ENCODE measurements around the gene MYCBP.

Gene MYCBP

DNA sequence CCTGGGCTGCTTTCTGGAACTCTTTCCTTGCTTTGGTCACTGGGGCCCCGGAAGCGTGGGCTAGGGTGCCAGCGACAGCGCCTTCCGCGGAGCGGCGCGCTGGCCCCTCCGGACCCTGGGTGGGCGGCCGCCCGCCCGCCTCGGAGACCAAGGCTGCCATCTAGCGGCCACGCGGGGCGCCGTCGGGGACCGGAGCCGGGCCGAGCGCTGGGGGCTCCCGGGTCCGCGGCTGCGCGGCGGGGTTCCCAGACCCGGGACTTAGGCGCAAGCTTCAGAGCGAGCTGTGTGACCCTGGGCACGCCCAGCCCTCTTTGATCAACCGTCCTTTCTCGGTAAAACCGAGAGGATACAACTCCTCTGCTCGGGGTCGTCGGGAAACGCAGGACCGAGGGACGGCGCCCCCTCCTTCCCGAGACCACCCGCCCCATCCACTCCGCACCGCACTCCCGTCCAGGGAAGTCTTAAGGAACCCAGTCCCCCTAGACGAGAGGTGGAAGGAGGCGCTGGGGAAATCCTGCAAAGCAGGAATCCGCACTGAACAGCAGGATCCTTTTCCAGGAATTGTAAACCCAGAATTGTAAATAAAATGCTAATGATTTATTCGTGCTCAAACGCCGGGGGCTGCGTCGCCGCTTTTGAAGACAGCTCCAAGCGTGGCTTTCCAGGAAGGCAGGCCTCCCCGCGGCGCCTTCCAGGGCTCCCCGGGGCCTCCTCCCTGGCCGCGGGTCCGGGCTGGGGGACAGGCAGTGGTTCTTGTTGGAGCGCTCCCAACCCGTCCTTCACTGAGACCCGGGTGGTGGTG lies 54.8 kb downstream of the MYCBP start:
- DNase-seq (ENCODE audit: low read depth) = no peak
- TF ChIP-seq, protein P1, sequence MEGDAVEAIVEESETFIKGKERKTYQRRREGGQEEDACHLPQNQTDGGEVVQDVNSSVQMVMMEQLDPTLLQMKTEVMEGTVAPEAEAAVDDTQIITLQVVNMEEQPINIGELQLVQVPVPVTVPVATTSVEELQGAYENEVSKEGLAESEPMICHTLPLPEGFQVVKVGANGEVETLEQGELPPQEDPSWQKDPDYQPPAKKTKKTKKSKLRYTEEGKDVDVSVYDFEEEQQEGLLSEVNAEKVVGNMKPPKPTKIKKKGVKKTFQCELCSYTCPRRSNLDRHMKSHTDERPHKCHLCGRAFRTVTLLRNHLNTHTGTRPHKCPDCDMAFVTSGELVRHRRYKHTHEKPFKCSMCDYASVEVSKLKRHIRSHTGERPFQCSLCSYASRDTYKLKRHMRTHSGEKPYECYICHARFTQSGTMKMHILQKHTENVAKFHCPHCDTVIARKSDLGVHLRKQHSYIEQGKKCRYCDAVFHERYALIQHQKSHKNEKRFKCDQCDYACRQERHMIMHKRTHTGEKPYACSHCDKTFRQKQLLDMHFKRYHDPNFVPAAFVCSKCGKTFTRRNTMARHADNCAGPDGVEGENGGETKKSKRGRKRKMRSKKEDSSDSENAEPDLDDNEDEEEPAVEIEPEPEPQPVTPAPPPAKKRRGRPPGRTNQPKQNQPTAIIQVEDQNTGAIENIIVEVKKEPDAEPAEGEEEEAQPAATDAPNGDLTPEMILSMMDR (conservative IDR thresholded peaks at IDR 0.05; ENCODE audit: control insufficient read depth, insufficient read depth, low read depth, low read length) = no peak
- no peak overlapping the region for H3K4me3 ChIP-seq (ENCODE audit: control insufficient read depth, low read depth, low read length)

DNA sequence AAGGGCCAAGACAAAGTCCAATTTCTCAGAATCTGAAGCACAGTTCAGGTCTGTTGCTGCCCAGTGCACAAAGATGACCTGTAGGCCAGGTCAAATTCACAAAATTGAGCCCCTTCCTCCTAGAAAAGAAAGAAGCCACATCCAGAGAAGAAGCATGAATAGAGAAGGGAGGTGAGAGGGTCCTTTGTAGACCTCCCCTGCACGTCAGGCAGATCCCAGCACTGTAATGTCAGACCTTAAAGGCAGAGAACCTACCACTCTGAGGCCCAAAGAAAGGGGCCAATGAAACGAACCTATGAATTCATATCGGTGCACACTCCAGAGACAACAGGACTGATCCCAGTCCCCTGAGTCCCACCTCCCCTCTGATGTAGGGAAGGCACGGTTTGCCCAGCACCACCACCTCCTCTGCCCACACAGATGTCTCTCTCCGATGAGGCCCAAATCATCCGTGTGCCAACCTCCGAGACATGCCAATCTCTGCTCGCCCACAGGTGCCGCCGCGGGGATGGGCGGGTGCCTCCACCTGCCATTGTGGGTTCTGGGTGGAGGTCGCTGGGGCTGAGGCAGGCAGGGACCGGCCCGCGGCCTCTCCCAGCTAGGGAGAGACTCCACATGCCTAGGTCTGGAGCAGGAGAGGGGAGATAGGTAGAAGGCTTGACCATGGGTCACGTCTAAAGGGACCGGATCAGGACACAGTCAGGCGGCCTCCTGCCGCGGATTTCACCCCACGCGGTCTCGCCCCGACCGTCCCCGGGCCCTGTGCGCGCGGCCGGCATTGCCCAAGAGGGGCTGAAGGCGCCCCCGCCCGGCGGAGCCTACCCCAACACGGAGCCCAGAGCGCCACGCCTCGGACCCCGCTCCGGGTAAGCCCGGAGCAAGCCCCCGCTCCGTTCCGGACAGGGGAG lies 55.6 kb downstream of the MYCBP start:
- H3K4me3 ChIP-seq (ENCODE audit: control insufficient read depth, low read depth, low read length) = no peak overlapping the region
- DNase-seq (ENCODE audit: low read depth) = no peak
- TF ChIP-seq, protein P1 (conservative IDR thresholded peaks at IDR 0.05; ENCODE audit: control insufficient read depth, insufficient read depth, low read depth, low read length) = no peak

DNA sequence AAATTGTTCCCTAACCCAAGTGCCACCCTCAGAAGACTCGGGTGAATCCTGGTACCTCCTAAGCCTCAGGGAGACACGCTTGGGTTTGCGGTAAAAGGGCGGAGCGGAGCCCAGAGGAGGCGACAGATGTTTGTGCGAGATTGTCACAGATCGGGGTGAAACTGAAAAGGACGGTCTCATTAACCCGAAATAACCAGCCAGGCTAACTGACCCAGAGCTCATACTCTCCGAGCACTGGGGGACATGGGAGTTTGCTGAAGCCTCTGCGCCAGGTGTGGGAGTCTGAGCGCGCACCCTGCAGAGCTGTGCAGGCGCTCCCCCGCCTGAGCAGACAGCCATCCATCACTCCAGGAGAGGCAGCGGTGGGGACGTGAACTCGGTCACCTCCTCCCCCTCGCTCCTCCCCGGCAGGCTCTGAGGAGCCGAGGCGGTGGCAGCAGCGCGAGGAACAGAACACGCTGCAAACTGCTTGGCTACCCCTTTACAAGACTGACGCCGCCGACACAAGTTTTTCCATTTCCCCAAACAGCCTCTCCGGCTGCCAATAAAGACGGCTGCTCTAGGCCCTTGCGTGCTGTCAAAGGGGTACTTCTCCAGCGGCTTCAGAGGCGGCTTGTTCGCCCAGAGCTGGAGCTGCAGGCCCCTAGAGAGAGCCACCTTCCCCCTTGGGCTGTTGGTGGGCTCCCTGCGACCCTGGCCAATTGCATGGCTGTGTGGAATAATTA lies 57.1 kb downstream of the MYCBP start:
- TF ChIP-seq, protein P1 (conservative IDR thresholded peaks at IDR 0.05; ENCODE audit: control insufficient read depth, insufficient read depth, low read depth, low read length) = no peak
- DNase-seq (ENCODE audit: low read depth) = no peak
- H3K4me3 ChIP-seq (ENCODE audit: control insufficient read depth, low read depth, low read length) = no peak overlapping the region

DNA sequence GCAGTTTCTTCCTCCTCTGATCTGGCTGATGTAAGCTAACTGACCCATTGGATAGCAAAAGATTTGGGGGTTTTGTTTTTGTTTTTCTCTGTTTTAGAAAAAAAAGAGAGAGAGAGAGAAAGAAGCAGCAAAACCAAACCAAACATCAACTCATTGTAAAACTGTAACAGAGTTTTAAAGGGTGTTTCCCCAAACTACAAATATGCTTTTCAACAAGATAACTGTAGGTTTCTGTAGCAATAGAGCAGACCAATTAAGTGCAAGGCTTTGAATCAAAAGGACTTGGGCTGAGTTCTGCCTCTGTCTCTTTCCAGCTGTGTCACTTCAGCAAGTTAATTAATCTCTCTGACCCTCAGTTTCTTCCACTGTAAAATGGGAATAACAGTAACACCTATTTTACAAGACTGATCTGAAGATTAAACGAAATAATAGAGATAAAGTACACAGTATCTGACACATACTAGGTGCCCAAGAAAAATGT lies 58.1 kb downstream of the MYCBP start:
- DNase-seq (ENCODE audit: low read depth) = no peak
- H3K4me3 ChIP-seq (ENCODE audit: control insufficient read depth, low read depth, low read length) = no peak overlapping the region
- TF ChIP-seq, protein P1 (conservative IDR thresholded peaks at IDR 0.05; ENCODE audit: control insufficient read depth, insufficient read depth, low read depth, low read length) = no peak

DNA sequence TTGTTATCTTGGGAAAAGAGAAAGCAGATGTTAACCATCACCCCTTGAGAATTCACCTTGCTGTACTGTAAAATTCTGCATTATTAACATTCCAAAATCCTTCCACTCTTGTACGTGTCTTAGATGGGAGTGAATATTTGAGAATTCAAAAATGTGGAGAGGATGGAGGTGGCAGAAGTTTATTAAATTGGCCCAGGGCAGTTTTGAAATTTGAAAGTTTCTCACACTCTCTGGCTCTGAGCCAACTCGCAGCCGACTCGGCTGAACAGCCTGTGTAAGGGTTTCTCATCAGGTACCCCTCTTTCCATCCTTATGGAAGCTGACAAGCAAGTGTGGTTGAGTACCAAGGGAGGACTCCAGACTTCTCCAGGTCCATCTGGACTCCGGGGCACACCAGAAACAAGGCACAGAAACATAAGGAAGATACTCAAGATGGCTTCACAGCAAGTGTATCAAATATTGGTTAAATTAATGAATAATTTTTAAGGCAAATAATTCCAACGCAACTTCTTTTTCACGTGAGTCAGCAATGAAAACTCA lies 58.6 kb downstream of the MYCBP start:
- DNase-seq (ENCODE audit: low read depth) = no peak
- no peak overlapping the region for H3K4me3 ChIP-seq (ENCODE audit: control insufficient read depth, low read depth, low read length)
- TF ChIP-seq, protein P1 (conservative IDR thresholded peaks at IDR 0.05; ENCODE audit: control insufficient read depth, insufficient read depth, low read depth, low read length) = no peak

DNA sequence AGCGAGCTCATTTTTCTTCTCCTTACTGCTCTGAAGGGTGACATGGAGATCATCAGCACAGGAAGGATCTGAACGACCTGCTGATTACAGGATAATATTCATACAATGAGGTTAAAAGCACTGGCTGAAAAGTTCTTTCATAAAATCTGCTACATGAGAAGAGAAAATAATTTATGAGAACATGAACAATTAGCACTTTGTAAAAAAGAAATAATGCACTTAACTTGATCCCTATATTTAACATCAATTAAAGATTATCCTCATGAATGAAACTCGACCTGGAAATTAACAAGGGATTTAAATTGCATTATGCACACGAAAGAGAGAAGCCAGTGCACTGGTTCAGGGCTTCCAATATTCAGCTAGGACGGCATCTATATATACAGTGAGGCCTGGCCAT lies 60.2 kb downstream of the MYCBP start:
- TF ChIP-seq, protein P1 (conservative IDR thresholded peaks at IDR 0.05; ENCODE audit: control insufficient read depth, insufficient read depth, low read depth, low read length) = no peak
- H3K4me3 ChIP-seq (ENCODE audit: control insufficient read depth, low read depth, low read length) = no peak overlapping the region
- no peak for DNase-seq (ENCODE audit: low read depth)
